Measurements from ENCODE around the gene LOXHD1.

LOXHD1 gene

GRCh38 chr18:46447323-46447722 is 209.7 kb downstream of the LOXHD1 start:
- TF ChIP-seq CTCF (IDR thresholded peaks at IDR 0.05; ENCODE audit: extremely low read depth, missing control alignments), result no peak

GRCh38 chr18:46445522-46446313 is 211.3 kb downstream of the LOXHD1 start:
- no peak for TF ChIP-seq CTCF (IDR thresholded peaks at IDR 0.05; ENCODE audit: extremely low read depth, missing control alignments)
- DNase-seq (ENCODE audit: low spot score), result no peak

More at GRCh38 chr18:46447323-46447722, 209.7 kb downstream of the LOXHD1 start:
- DNase-seq (ENCODE audit: low spot score), result no peak

DNA sequence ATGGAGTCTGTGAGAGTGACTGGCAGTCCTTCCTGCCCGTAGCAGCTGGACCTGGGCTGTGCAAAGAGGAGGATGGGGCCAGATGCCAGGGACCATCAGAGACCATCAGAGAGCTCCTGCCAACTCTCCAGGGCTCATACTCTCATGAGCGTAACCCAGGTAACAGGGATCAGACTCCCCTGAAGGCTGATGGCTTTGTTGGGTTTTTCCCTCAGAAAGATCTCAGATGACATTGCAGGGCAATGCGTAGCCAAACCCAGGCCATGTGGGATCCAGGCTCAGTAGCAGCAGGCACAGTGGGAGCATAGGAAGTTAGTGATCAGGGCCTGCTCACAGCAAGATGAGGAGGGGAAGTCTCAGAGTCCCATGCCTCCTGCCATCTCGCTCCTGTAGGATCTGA is 218.0 kb downstream of the LOXHD1 start:
- no peak for TF ChIP-seq CTCF (IDR thresholded peaks at IDR 0.05; ENCODE audit: extremely low read depth, missing control alignments)
- no peak for DNase-seq (ENCODE audit: low spot score)

GRCh38 chr18:46437061-46437460 is 220.0 kb downstream of the LOXHD1 start:
- no peak for DNase-seq (ENCODE audit: low spot score)
- no peak for TF ChIP-seq CTCF (IDR thresholded peaks at IDR 0.05; ENCODE audit: extremely low read depth, missing control alignments)

DNA sequence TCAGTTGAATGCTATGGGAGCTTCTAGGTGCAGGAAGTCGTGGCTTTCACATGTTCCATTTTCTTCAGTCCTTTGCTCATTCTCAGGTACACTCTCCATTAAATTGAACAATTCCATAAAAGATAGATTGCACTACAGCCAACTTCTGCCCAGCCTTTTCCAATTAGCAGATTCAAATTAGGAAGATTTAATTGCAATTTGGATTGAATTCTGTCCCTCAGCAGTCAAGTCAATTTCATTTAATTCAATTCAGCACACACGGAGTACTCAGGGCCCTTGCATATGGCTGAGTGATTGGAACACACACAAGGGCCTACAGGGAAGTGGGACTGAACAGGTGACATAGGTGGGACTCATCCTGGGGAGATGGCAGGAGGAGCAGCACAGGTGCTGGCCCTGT is 220.4 kb downstream of the LOXHD1 start:
- DNase-seq (ENCODE audit: low spot score), result no peak
- TF ChIP-seq CTCF (IDR thresholded peaks at IDR 0.05; ENCODE audit: extremely low read depth, missing control alignments), result no peak

- no peak for DNase-seq (ENCODE audit: low spot score)
- TF ChIP-seq CTCF (IDR thresholded peaks at IDR 0.05; ENCODE audit: extremely low read depth, missing control alignments), result no peak
Measured at GRCh38 chr18:46435031-46435430, 222.0 kb downstream of the LOXHD1 start.

GRCh38 chr18:46434629-46435028 is 222.4 kb downstream of the LOXHD1 start:
- DNase-seq (ENCODE audit: low spot score), result no peak
- TF ChIP-seq CTCF (IDR thresholded peaks at IDR 0.05; ENCODE audit: extremely low read depth, missing control alignments), result no peak

All from GM20000 (cell line).